ENCODE results near the gene ZCCHC14. TPM values are rescaled to one million over a fixed set of nuclear protein-coding genes. Genes with fewer than 3 reads are reported as not detected.
"Not testable (repeated sequence)": the region's sequence is repeated elsewhere in the genome, so short reads cannot be mapped to it uniquely, and the experiment has no call there.

ZCCHC14 gene
- total RNA-seq, 2 donors from 2014 or later = 21.7 to 28.8 TPM

DNA sequence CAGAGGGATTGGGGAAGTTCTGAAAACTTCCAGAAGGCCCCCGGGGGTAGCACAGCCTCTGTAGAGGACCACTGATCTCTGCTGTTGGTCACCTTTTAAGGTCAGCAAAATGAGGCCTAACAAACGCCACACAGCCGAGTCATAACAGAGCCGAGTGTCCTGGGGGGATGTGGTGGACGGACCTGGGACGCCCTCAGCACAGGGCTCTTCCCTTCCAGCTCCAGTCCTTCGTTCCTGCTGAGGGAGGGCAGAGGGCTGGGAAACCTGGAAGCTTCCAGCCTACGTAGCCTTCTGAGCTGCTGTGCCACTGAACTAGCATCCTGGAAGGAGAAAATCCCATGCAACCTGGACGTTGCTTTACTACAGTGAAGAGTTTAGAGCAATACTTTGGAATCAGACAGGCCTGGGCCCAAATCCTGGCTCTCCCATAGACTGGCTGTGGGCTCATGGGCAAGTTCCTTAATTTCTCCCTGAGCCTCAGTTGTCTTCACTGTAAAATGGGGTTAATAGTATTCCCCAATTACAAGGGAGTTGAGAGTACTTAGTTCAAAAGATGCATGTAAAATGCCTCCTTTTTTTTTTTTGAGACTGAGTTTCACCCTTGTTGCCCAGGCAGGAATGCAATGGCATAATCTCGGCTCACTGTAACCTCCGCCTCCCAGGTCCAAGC, 34.4 kb upstream of the ZCCHC14 start:
- intact Hi-C loops (cut with DNase I) = no loop called here
- no peak for DNase-seq (ENCODE audit: low spot score)

GRCh38 chr16:87526238-87526947, 33.6 kb upstream of the ZCCHC14 start:
- intact Hi-C loops (cut with DNase I) = no loop called here
- DNase-seq (ENCODE audit: low spot score) = no peak

DNA sequence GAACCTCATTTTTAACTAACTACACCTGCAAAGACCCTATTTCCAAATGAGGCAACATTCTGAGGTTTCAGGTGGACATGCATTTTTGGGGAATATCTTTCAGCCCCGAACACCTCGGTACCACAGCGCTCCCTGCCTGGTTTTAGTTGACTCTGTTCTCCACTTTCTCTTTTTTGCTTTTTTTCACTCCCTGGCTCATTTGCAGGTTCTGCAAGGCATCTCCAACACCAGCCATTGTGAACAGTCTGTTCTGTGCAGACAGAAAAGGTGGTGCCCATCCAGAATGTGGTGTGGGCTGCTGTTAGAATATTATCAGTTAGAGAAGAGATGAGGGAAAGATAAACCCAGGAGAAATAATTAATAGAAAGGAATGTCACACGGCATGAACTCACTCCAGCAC, 32.5 kb upstream of the ZCCHC14 start:
- no peak for DNase-seq (ENCODE audit: low spot score)
- intact Hi-C loops (cut with DNase I) = no loop called here

DNA sequence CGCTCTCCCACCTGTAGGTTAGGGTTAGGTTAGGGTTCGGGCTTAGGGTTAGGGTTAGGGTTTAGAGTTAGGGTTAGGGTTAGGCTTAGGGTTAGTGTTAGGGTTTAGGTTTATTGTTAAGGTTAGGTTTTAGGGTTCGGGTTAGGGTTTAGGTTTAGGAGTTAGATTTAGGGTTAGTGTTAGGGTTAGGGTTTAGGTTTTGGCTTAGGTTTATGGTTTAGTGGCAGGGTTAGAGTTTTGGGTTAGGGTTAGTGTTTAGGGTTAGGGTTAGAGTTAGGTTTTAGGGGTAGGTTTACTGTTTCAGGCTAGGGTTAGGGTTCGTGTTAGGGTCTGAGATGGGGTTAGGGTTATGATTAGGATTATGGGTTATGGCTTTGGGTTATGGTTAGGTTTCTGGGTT, 31.6 kb upstream of the ZCCHC14 start:
- DNase-seq (ENCODE audit: low spot score) = no peak
- intact Hi-C loops (cut with DNase I) = no loop called here

DNA sequence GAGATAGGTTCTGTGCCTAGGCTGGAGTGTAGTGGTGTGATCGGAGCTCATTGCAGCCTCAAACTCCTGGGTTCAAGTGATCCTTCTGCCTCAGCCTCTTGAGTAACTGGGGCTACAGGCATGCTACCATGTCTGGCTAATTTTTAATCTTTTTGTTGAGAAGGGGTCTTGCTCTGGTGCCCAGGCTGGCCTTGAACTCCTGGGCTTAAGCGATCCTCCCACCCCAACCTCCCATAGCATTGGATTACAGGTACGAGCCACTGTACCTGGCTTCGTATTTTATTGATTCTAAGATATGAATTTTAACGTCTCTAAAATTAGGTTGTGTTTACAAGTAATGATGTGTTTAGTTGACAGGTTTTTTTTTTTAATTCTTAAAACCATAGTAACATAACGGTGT, 30.8 kb upstream of the ZCCHC14 start:
- intact Hi-C loops (cut with DNase I); DNase-seq (ENCODE audit: low spot score): not testable (repeated sequence)

- intact Hi-C loops (cut with DNase I); DNase-seq (ENCODE audit: low spot score): not testable (repeated sequence)
These were observed 28.9 kb upstream of the ZCCHC14 start for GRCh38 chr16:87521764-87522163.

GRCh38 chr16:87519170-87519569, 26.3 kb upstream of the ZCCHC14 start:
- intact Hi-C loops (cut with DNase I) = loop anchor here in 1 of 2 donors (1.0 kb wide), 1 partner anchor 30 kb away; no protein-coding TSS in a partner anchor

DNA sequence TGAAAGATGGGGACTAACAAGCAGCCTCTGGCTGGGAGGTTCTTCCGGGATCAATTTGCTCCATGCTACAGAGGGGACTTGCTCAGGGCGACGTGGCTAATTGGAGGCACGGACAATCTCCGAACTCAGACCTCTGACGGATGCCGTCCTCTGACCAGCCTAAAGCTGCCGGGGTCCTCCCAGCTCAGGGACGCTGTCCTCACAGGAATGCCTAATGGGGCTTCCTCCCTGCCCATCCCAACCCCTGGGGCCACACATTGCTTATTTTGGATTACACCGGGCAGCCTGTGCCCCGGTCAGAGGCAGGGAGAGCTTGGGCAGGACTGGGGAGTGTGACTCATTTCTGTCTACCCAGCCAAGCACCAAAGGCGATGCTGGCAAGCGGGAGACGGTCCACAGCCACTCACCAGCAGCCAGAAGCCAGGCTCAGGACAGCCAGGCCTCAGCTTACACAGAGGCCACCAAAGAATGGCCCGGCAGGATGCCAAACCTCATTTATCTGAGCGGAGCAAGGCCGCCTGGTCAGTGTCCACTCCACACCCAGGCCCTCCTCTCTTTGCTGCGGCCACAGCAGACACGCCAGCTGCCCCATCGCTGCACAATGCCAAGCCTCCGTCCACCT, 25.7 kb upstream of the ZCCHC14 start:
- DNase-seq (ENCODE audit: low spot score) = peak; percentile 95
- intact Hi-C loops (cut with DNase I) = loop anchor here in 1 of 2 donors (1.0 kb wide), 1 partner anchor 31 kb away; no protein-coding TSS in a partner anchor

More at GRCh38 chr16:87519170-87519569, 26.3 kb upstream of the ZCCHC14 start:
- not testable (repeated sequence) for DNase-seq (ENCODE audit: low spot score)

DNA sequence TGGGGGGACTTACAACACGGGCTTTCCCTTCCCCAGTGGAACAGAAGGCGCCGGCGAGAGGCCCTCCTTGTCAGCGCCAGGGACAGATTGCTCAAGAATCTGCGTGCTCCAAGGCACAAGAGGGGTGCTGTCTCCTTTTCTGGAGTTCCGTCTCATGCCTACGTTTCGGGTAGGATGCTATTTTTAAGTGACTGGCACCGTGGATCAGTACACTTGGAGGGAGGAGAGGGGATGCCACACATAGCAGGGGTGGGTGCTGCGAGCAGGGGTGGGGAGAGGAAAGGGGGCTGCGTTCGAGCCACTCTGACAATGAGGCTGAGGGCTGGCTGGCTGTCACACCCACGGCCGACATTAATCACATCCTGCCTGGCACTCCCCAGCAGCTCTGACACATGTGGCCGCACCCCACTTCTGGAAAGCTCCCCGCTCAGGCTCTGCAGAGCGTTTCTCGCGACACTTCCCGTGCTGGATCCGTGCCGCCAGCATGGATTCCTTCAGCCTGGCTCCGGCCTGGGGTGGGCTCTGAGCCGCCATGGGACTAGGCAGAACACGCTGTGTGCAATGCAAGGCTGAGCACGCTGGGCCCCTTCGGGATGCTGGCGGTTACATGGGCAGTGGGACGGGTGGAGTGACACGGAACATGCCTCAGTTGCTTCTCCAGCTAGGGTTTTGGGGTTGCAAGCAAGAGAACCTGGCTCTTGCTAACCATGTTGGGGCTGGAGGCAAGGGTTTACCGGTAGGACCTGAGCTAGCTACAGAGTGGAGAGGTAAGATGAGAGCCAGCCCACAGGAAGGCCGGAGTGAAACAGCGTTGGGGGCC, 25.0 kb upstream of the ZCCHC14 start:
- intact Hi-C loops (cut with DNase I) = not testable (repeated sequence)
- peak; percentile 92 for DNase-seq (ENCODE audit: low spot score)

DNA sequence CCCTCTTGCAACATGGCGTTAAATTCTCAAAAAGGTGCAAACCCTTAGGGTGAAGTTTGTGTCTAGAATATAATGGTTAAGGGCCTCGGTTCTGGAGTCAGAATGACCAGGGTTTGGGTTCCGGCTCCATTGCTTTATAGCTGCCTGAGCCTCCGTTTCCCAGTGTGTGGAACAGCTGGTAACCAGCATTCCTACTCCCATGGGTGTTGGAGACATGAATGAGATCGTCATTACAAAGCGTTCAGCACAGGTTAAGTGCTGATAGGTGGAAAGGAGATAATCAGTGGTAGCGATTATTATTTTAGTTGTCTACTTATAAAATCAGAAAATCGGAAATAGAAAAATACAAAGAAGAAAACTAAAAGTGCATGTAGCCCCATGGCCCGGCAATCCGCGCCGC, 23.5 kb upstream of the ZCCHC14 start:
- intact Hi-C loops (cut with DNase I) = no loop called here

GRCh38 chr16:87515475-87516330, 22.9 kb upstream of the ZCCHC14 start:
- intact Hi-C loops (cut with DNase I) = no loop called here
- no peak for DNase-seq (ENCODE audit: low spot score)

More for the DNA sequence above, 23.5 kb upstream of the ZCCHC14 start:
- no peak for DNase-seq (ENCODE audit: low spot score)

GRCh38 chr16:87509778-87510177, 17.0 kb upstream of the ZCCHC14 start:
- intact Hi-C loops (cut with DNase I); DNase-seq (ENCODE audit: low spot score): not testable (repeated sequence)

- DNase-seq (ENCODE audit: low spot score) = no peak
- intact Hi-C loops (cut with DNase I) = no loop called here
These were observed 14.7 kb upstream of the ZCCHC14 start for GRCh38 chr16:87507351-87508069.

DNA sequence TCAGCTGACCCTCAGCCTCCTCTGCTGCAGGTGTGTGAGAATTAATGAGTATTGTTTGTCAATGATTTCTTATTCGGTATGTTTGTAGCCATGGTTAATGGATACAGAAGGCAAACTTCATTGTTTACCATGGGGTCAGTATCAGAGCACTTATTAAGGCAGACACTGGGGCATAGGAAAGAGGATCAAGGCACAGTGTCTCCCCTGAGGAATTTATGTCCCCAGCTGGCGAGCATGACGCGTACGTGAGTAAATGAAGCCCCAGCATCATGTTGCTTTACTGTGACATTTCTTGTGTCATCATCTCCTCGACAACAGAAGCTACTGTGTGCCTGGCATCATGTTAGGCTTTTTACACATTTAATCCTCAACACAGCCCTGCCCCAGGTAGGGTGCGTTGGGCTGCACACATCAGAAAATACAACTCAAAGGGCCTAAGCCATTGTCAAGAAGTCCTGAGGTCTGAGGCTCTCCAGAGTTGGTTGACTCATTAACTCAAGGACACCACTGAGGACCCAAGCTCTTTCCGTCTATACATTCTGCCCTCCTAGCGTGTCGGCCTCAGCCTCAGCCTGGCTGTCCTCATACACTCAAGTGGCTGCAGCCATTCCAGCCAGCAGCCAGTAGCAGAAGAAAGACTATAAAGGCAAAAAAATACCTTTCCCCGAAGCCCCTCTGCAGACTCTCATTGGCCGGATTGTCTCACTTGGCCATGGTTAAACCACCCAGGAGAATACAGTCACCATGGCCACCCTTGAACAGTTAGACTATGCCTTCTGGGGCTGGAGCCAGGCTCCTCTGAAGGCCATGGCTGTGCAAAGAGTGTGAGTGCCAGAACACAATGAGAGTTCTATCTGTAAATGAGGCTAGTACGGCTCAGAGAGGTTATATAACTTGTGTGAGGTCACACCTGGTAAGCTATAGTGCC, 13.9 kb upstream of the ZCCHC14 start:
- no peak for DNase-seq (ENCODE audit: low spot score)
- intact Hi-C loops (cut with DNase I) = no loop called here

DNA sequence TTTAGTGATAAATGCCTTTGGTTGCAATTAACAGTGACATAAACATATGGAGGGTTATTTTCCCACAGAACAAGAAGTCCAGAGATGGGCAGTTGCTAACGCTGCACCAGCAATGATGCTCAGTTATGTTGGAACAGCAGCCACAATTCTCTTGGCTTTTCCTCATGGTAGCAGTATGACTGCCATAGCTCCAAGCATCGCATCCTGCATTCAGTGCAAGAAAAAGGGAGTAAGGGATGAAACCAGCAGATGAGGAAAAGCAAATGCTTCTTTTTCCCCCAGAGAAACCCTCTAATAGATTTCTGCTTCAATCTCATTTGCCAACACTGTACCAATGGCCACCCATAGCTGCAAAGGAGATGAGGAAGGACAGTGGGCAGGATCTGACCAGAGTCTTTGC, 13.0 kb upstream of the ZCCHC14 start:
- intact Hi-C loops (cut with DNase I) = no loop called here
- DNase-seq (ENCODE audit: low spot score) = no peak

DNA sequence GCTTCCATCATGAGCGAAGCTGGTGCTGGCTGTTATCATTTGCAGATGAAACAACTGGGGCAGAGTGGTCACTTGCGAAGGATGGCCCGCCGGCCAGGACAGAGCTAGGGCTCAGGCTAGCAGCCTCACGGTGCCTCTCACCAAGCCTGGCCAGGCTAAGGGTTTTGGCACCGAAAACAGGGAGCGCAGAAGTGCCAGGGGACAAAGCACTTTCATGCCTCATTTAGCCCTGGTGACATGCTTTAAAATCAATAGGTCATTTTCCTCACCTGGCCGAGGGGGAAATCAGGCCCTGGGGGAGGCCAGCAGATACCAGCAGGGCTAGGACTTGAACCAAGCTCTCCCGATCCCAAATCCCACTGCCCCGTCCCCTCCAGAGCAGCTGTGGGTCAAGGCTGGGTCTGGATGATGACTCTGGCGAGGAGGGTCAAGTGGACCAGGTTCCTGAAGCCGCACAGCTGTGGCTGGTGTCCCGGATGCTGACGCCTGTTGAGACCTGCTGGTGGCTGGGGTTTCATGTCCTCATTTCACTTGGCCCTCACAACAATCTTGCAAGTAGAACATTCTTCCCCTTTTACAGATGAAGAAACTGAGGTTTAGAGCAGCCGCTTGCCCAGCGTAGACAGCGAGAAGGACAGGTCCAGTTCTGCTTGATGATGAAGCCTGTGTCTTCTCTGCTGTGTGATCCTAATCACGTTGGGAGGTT, 10.6 kb upstream of the ZCCHC14 start:
- intact Hi-C loops (cut with DNase I); DNase-seq (ENCODE audit: low spot score): not testable (repeated sequence)
